Measurements from ENCODE around the gene LRP1B.

LRP1B gene

DNA sequence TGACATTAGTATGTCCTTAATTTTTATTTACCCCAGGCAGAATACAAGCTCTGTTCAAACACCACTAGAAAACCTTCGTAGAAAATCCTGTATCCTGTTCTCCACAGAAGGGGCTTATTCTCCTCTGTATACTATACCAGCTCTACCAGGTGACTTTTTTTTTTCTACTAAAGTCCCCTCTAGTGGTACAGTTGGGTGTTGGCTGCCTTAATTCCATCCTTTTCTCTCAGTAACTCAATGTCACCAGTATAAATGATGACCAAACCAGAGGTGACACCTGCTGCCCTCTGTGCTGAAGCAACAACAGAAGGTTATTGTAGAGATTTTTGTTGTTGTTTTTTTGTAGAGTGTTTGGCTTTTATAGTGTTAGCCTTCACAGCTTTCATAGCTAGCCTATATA, 1322.0 kb downstream of the LRP1B start:
- Mint-ChIP-seq H3K4me1 (ENCODE audit: low read depth) (no peaks in the 10 kb centered on the region), H3K9me3 (no peaks in the 10 kb centered on the region), H3K4me3 (no peak overlapping the region), H3K36me3 (ENCODE audit: low read depth) (no peaks in the 10 kb centered on the region), H3K27ac (no peak overlapping the region), H3K27me3 (no peaks in the 10 kb centered on the region)
- intact Hi-C loops (cut with micrococcal nuclease) = no loop called here

GRCh38 chr2:140808211-140808610, 1322.6 kb downstream of the LRP1B start:
- H3K4me1 Mint-ChIP-seq (ENCODE audit: low read depth) = no peaks in the 10 kb centered on the region
- H3K36me3 Mint-ChIP-seq (ENCODE audit: low read depth) = no peaks in the 10 kb centered on the region
- intact Hi-C loops (cut with micrococcal nuclease) = no loop called here
- no peak overlapping the region for H3K4me3 Mint-ChIP-seq
- H3K27ac Mint-ChIP-seq = no peak overlapping the region
- H3K27me3 Mint-ChIP-seq = no peaks in the 10 kb centered on the region
- H3K9me3 Mint-ChIP-seq = no peaks in the 10 kb centered on the region

- intact Hi-C loops (cut with micrococcal nuclease) = no loop called here
- H3K27ac Mint-ChIP-seq = no peak overlapping the region
- H3K27me3 Mint-ChIP-seq = no peaks in the 10 kb centered on the region
- H3K9me3 Mint-ChIP-seq = no peaks in the 10 kb centered on the region
- H3K36me3 Mint-ChIP-seq (ENCODE audit: low read depth) = no peaks in the 10 kb centered on the region
- no peak overlapping the region for H3K4me3 Mint-ChIP-seq
- no peaks in the 10 kb centered on the region for H3K4me1 Mint-ChIP-seq (ENCODE audit: low read depth)
These were observed 1326.0 kb downstream of the LRP1B start for GRCh38 chr2:140804700-140805260.

DNA sequence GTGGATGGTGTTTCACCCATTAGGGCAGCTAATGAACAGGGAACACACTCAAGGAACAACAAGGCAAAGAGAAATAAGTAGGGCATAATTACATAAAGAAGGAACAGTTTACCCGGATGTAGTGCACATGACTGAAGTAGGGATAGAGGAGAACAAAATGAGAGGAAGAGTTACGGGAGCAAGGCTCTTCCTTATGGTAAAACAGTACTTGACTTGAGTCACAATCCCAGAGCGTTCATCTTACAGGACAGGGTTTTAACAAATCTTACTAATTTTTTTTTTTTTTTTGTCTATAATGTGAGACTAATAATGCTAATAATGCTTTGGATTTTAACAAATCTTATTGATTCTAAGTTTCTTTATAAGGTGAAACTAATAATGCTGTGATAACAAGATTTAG, 1329.5 kb downstream of the LRP1B start:
- Mint-ChIP-seq H3K4me1 (ENCODE audit: low read depth) (no peaks in the 10 kb centered on the region), H3K36me3 (ENCODE audit: low read depth) (no peaks in the 10 kb centered on the region), H3K27ac (no peak overlapping the region), H3K4me3 (no peak overlapping the region), H3K27me3 (no peaks in the 10 kb centered on the region), H3K9me3 (no peaks in the 10 kb centered on the region)
- intact Hi-C loops (cut with micrococcal nuclease) = no loop called here

DNA sequence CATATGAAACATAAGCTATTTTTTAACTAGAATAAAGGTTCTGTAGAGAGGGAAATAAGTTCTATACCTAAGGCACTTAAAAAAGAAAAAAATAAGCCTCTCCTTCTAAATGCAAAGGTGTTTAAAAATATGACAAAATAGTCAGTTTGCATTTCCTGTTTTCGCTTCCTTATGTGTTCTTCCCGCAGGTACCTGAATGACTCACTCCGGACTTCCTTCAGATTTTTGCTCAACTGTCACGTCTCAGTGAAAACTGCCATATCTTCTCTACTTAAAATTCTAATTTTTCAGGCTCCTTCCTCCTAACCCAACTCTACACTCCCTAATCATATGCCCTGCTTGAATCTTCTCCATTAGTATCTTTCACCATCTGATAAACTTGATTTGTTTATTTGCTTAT, 1333.1 kb downstream of the LRP1B start:
- intact Hi-C loops (cut with micrococcal nuclease) = no loop called here
- H3K4me3 Mint-ChIP-seq = no peak overlapping the region

GRCh38 chr2:140791802-140792201, 1339.0 kb downstream of the LRP1B start:
- intact Hi-C loops (cut with micrococcal nuclease) = no loop called here
- Mint-ChIP-seq H3K9me3 (peaks cover 19% of the 10 kb centered on the region), H3K27me3 (no peaks in the 10 kb centered on the region), H3K4me3 (no peak overlapping the region), H3K36me3 (ENCODE audit: low read depth) (no peaks in the 10 kb centered on the region), H3K27ac (no peak overlapping the region), H3K4me1 (ENCODE audit: low read depth) (no peaks in the 10 kb centered on the region)

More for the DNA sequence above, 1333.1 kb downstream of the LRP1B start:
- Mint-ChIP-seq H3K27me3 (no peaks in the 10 kb centered on the region), H3K27ac (no peak overlapping the region), H3K9me3 (no peaks in the 10 kb centered on the region), H3K4me1 (ENCODE audit: low read depth) (no peaks in the 10 kb centered on the region), H3K36me3 (ENCODE audit: low read depth) (no peaks in the 10 kb centered on the region)

DNA sequence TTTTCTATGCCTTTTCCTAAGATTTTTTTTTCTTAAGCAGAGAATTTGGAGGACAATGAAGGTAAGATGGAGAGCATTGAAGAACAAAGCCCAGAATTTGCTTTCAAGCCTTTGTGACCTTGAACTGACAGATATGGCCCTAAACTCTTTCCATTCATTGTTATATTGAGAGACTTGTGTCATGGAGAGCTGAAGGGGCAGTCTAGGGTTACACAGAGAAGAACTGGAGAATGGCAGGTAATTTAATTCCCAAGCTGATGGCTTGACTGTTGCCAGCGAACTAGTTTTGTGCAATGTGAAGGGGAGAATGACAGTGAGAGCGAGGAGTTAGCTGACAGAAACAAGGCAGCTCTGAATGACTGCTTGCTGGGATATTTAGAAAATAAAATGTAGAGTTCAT, 1344.2 kb downstream of the LRP1B start:
- no peaks in the 10 kb centered on the region for H3K36me3 Mint-ChIP-seq (ENCODE audit: low read depth)
- no peak overlapping the region for H3K4me3 Mint-ChIP-seq
- intact Hi-C loops (cut with micrococcal nuclease) = no loop called here
- H3K27ac Mint-ChIP-seq = no peak overlapping the region
- H3K27me3 Mint-ChIP-seq = no peaks in the 10 kb centered on the region
- no peaks in the 10 kb centered on the region for H3K4me1 Mint-ChIP-seq (ENCODE audit: low read depth)
- H3K9me3 Mint-ChIP-seq = peaks cover 19% of the 10 kb centered on the region

DNA sequence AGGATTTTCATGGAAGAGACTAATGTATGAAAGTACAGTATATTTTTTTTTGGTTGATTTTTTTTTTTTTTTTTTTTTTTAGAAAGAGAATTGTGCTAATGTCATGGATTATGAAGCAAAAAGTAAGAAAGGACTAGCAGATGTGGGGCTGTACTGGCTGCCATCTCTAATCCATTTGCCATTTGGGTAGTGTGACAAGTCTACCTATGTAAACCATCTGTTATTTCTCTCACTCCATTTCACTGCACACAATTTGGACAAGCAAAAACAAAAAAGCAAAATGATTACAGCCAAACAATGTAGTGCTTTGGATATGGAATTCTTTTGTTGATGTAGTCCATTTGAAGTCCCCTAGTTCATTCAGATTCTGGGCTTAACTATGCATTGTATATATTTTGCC, 1355.4 kb downstream of the LRP1B start:
- Mint-ChIP-seq H3K36me3 (ENCODE audit: low read depth) (no peaks in the 10 kb centered on the region), H3K27me3 (no peaks in the 10 kb centered on the region), H3K4me1 (ENCODE audit: low read depth) (no peaks in the 10 kb centered on the region), H3K4me3 (no peak overlapping the region), H3K27ac (no peak overlapping the region), H3K9me3 (peaks cover 10% of the 10 kb centered on the region)
- intact Hi-C loops (cut with micrococcal nuclease) = no loop called here

DNA sequence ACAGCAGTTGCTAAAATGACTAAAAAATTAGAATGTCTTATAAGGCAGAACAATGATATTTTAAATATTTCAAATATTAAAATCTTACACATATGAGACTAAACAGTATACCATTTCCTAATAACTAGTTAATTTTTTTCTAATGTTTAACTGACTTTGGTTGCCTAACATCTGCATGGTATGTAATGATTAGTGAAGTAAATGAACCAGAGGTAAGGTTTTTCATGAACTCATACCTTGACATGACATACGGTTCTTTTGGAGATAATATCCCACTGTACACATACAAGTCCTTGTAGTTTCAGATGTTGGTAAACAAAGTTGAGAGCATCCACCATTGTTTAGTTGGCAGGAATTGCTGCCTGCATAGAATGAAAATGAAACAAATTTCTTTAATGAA, 1360.2 kb downstream of the LRP1B start:
- Mint-ChIP-seq H3K9me3 (no peaks in the 10 kb centered on the region), H3K4me1 (ENCODE audit: low read depth) (no peaks in the 10 kb centered on the region), H3K36me3 (ENCODE audit: low read depth) (no peaks in the 10 kb centered on the region), H3K4me3 (no peak overlapping the region), H3K27ac (no peak overlapping the region), H3K27me3 (no peaks in the 10 kb centered on the region)
- intact Hi-C loops (cut with micrococcal nuclease) = no loop called here

DNA sequence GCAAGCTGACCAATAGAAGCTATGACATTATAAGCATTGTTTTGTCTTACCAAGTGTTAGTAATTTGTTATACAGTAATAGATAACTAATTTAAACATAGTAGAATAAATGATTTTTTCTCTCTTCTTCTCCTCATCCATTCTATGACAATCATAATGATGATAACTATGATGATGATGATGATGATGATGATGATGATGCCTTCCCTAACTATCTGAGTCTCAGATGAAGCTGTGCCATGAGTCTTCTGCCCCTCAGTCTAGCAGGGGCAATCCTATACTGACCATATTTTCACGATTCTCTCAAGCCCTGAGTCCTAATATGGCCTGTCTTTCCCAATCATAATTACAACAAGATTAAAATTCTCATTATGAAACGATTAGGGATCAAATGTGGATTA, 1369.0 kb downstream of the LRP1B start:
- intact Hi-C loops (cut with micrococcal nuclease) = no loop called here
- Mint-ChIP-seq H3K36me3 (ENCODE audit: low read depth) (no peaks in the 10 kb centered on the region), H3K27ac (no peak overlapping the region), H3K4me1 (ENCODE audit: low read depth) (no peaks in the 10 kb centered on the region), H3K9me3 (no peaks in the 10 kb centered on the region), H3K27me3 (no peaks in the 10 kb centered on the region), H3K4me3 (no peak overlapping the region)

DNA sequence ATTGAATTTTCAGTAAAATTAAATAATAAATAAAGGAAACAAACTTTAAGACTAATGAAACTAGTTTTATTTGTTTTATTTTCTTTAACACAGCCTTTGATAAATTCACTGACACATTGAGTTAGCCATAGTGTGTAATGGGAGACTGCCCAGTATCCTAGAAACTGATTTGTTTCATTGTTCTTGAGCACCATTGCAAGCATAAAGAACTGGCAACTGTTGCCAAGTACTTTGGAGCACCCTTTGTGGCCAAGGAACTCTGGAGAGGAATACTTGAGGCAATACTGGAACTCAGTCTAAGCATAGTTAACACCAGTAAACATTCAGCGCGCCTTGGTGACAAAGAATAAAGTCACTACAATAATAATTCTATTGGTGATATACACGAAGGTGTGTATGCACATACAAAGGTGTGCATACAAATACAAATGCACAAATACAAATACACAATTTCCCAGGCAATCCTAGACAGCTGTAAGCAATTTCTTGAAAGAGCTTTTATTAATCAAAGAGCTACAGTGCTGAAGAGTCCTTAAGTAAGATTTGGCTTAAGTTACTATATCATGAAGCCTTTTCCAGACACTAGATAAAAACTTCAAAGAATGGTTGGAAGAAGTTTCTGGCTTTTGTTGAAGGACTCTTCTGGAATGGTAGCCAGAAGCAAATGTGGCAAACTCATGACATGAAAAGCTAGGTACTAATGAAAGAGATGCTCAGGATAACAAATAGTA, 1371.2 kb downstream of the LRP1B start:
- H3K27ac Mint-ChIP-seq = no peak overlapping the region
- no peaks in the 10 kb centered on the region for H3K4me1 Mint-ChIP-seq (ENCODE audit: low read depth)
- H3K36me3 Mint-ChIP-seq (ENCODE audit: low read depth) = no peaks in the 10 kb centered on the region
- no peak overlapping the region for H3K4me3 Mint-ChIP-seq
- H3K9me3 Mint-ChIP-seq = peaks cover 8% of the 10 kb centered on the region
- intact Hi-C loops (cut with micrococcal nuclease) = no loop called here
- no peaks in the 10 kb centered on the region for H3K27me3 Mint-ChIP-seq

- no peak overlapping the region for H3K27ac Mint-ChIP-seq
- no peaks in the 10 kb centered on the region for H3K36me3 Mint-ChIP-seq (ENCODE audit: low read depth)
- H3K4me3 Mint-ChIP-seq = no peak overlapping the region
- no peaks in the 10 kb centered on the region for H3K9me3 Mint-ChIP-seq
- no peaks in the 10 kb centered on the region for H3K4me1 Mint-ChIP-seq (ENCODE audit: low read depth)
- H3K27me3 Mint-ChIP-seq = no peaks in the 10 kb centered on the region
- intact Hi-C loops (cut with micrococcal nuclease) = no loop called here
These were observed 1383.2 kb downstream of the LRP1B start for GRCh38 chr2:140747665-140748064.

GRCh38 chr2:140747090-140747489, 1383.7 kb downstream of the LRP1B start:
- intact Hi-C loops (cut with micrococcal nuclease) = no loop called here
- Mint-ChIP-seq H3K27me3 (no peaks in the 10 kb centered on the region), H3K9me3 (no peaks in the 10 kb centered on the region), H3K4me1 (ENCODE audit: low read depth) (no peaks in the 10 kb centered on the region), H3K4me3 (no peak overlapping the region), H3K36me3 (ENCODE audit: low read depth) (no peaks in the 10 kb centered on the region), H3K27ac (no peak overlapping the region)

DNA sequence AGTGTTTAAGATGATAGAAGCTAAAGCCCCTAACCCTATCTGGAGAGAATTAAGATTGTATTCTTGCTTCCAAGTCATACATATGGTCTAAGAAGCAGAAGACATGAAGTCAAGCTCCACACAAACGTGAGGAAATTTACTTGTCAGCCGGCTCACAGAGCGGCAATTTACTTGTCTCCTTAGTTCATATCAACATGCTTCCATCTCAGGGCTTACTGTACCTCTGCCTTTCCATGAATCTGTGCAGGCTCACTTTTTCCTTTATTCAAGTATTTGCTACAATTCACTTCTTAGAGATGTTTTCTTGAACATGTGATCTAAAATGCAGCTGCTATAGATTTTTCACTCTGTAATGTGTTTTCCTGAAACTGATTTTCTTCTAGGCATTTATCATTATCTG, 1386.4 kb downstream of the LRP1B start:
- H3K4me3 Mint-ChIP-seq = no peak overlapping the region
- H3K36me3 Mint-ChIP-seq (ENCODE audit: low read depth) = no peaks in the 10 kb centered on the region
- H3K4me1 Mint-ChIP-seq (ENCODE audit: low read depth) = no peaks in the 10 kb centered on the region
- no peak overlapping the region for H3K27ac Mint-ChIP-seq
- peaks cover 11% of the 10 kb centered on the region for H3K9me3 Mint-ChIP-seq
- H3K27me3 Mint-ChIP-seq = no peaks in the 10 kb centered on the region
- intact Hi-C loops (cut with micrococcal nuclease) = no loop called here

DNA sequence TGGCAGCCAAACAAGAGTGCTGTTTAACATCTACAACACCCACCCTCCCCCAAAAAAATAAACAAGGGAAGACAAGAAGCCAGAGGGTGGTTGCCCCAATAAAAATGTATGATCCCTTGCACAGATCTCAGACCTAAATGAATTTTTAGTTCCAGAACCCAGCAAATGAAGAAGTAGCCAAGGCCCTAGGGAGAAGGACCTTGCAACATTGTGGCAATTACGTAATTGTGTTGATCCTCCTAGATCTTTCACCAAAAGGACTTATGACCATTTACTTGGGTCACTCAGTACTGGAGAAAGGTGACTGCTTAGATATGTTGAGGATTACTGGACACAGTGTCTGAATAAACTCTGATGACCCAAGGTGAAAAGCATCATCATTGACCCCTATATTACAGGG, 1393.8 kb downstream of the LRP1B start:
- H3K36me3 Mint-ChIP-seq (ENCODE audit: low read depth) = no peaks in the 10 kb centered on the region
- no peaks in the 10 kb centered on the region for H3K4me1 Mint-ChIP-seq (ENCODE audit: low read depth)
- H3K4me3 Mint-ChIP-seq = no peak overlapping the region
- intact Hi-C loops (cut with micrococcal nuclease) = no loop called here
- H3K9me3 Mint-ChIP-seq = peaks cover 30% of the 10 kb centered on the region
- no peaks in the 10 kb centered on the region for H3K27me3 Mint-ChIP-seq
- no peak overlapping the region for H3K27ac Mint-ChIP-seq
